Endodermal cell (in vitro differentiated cells): ENCODE results near the gene ATOSB. TPM values are rescaled to one million over a fixed set of nuclear protein-coding genes. Genes with fewer than 3 reads are reported as not detected.

ENCODE experiments used
- DNase-seq: peaks from one replicate; pipeline ENCODE4 v3.0.0-alpha.2; 2017
- H3K27ac ChIP-seq: 2 replicates; pipeline ENCODE4 v1.5.1; 2013; ENCODE audit warnings: mild to moderate bottlenecking, low read depth, low read length, moderate library complexity
- H3K27me3 ChIP-seq: 2 replicates; pipeline ENCODE4 v1.6.1; 2013; ENCODE audit warnings: mild to moderate bottlenecking, low read length, moderate library complexity; ENCODE audit not compliant: insufficient read depth, control insufficient read depth, poor library complexity, severe bottlenecking
- H3K36me3 ChIP-seq: 2 replicates; pipeline ENCODE4 v1.7.0; 2013; ENCODE audit warnings: mild to moderate bottlenecking, low read length, moderate library complexity; ENCODE audit not compliant: control insufficient read depth, insufficient read depth
- H3K4me1 ChIP-seq: one replicate; pipeline ENCODE4 v1.7.0; 2013; ENCODE audit warnings: low read length; ENCODE audit not compliant: control insufficient read depth, insufficient read depth
- H3K4me3 ChIP-seq: 2 replicates; pipeline ENCODE4 v1.5.1; 2013; ENCODE audit warnings: mild to moderate bottlenecking, low read length, moderate library complexity
- H3K9ac ChIP-seq: 2 replicates; pipeline ENCODE4 v1.6.1; 2013; ENCODE audit warnings: mild to moderate bottlenecking, low read length, moderate library complexity; ENCODE audit not compliant: poor library complexity, severe bottlenecking; ENCODE audit errors: extremely low read depth
- H3K9me3 ChIP-seq: 2 replicates; pipeline ENCODE4 v1.6.1; 2013; ENCODE audit warnings: mild to moderate bottlenecking, low read length, moderate library complexity; ENCODE audit not compliant: control insufficient read depth
- H3K27ac Mint-ChIP-seq: 2 replicates; pipeline ENCODE4 v1.8.0; 2020; ENCODE audit warnings: mixed read lengths
- H3K27me3 Mint-ChIP-seq: 2 replicates; pipeline ENCODE4 v1.8.0; 2021; ENCODE audit warnings: mild to moderate bottlenecking, mixed read lengths; ENCODE audit not compliant: insufficient read depth
- H3K36me3 Mint-ChIP-seq: 2 replicates; pipeline ENCODE4 v1.8.0; 2020; ENCODE audit warnings: low read depth, mixed read lengths
- H3K4me1 Mint-ChIP-seq: 2 replicates; pipeline ENCODE4 v1.8.0; 2020; ENCODE audit warnings: mixed read lengths
- H3K4me3 Mint-ChIP-seq: 2 replicates; pipeline ENCODE4 v1.8.0; 2020; ENCODE audit warnings: mild to moderate bottlenecking, moderate library complexity, mixed read lengths
- H3K9me3 Mint-ChIP-seq: 2 replicates; pipeline ENCODE4 v1.8.0; 2020; ENCODE audit warnings: mild to moderate bottlenecking, mixed read lengths
- CTCF ChIP-seq: fragments of 200-600 bp; sonication (generic); conservative IDR thresholded peaks from 2 replicates; pipeline ENCODE4 v1.5.0; 2021; ENCODE audit warnings: antibody characterized with exemption, mild to moderate bottlenecking
- WGBS, 2 experiments: methylation state at CpG; one replicate each; pipeline versions ENCODE4 v1.1.5 to v1.1.7; 2013; ENCODE audit warnings: missing lambda C conversion rate in 2 of 2, mixed read lengths in 1 of 2; ENCODE audit not compliant: insufficient coverage in 1 of 2, insufficient read length in 1 of 2; 5-methylcytosine and 5-hydroxymethylcytosine counted together
- total RNA-seq, 2 donors: library from RNA; stranded (reverse); fragmentation: NEBNext Ultra II Directional in 1 of 2; extraction: Animal tissue kit (Norgen Biotek cat#: 25700) in 1 of 2; gene quantifications; 2 replicates in 1 of 2; 3 replicates in 1 of 2; pipeline ENCODE4 v1.2.1, GENCODE V29; 2021

Gene ATOSB
- total RNA-seq, 2 donors from 2014 or later: 21.1 to 22.7 TPM

GRCh38 chr9:35075358-35075757 lies 40.3 kb downstream of the ATOSB start:
- no peaks in the 10 kb centered on the region for H3K9me3 ChIP-seq
- H3K36me3 Mint-ChIP-seq: peaks cover 55% of the 10 kb centered on the region
- 94 to 100% methylated on average over 2 to 4 of the region's 4 CpGs for WGBS, 2 experiments
- H3K4me3 Mint-ChIP-seq: no peak overlapping the region
- H3K4me3 ChIP-seq: no peak overlapping the region
- no peak for TF ChIP-seq CTCF
- no peaks in the 10 kb centered on the region for H3K27me3 Mint-ChIP-seq
- no peak overlapping the region for H3K27ac Mint-ChIP-seq
- DNase-seq: no peak
- no peak overlapping the region for H3K9ac ChIP-seq
- H3K9me3 Mint-ChIP-seq: no peaks in the 10 kb centered on the region
- peaks cover 21% of the 10 kb centered on the region for H3K4me1 Mint-ChIP-seq
- H3K36me3 ChIP-seq: peaks cover 51% of the 10 kb centered on the region
- H3K27ac ChIP-seq: no peak overlapping the region
- peaks cover 3% of the 10 kb centered on the region for H3K4me1 ChIP-seq
- no peaks in the 10 kb centered on the region for H3K27me3 ChIP-seq

- Mint-ChIP-seq H3K9me3 (no peaks in the 10 kb centered on the region), H3K36me3 (peaks cover 57% of the 10 kb centered on the region), H3K27me3 (no peaks in the 10 kb centered on the region), H3K27ac (no peak overlapping the region), H3K4me1 (peaks cover 25% of the 10 kb centered on the region), H3K4me3 (no peak overlapping the region)
- H3K36me3 ChIP-seq: peaks cover 57% of the 10 kb centered on the region
- H3K9me3 ChIP-seq: no peaks in the 10 kb centered on the region
- H3K9ac ChIP-seq: no peak overlapping the region
- no peak overlapping the region for H3K4me3 ChIP-seq
- no peak overlapping the region for H3K27ac ChIP-seq
- 94 to 97% methylated on average over 8 of the region's 8 CpGs for WGBS, 2 experiments
- peaks cover 3% of the 10 kb centered on the region for H3K4me1 ChIP-seq
- no peak for TF ChIP-seq CTCF
- H3K27me3 ChIP-seq: no peaks in the 10 kb centered on the region
- DNase-seq: no peak
These were observed 40.9 kb downstream of the ATOSB start for GRCh38 chr9:35074791-35075190.

DNA sequence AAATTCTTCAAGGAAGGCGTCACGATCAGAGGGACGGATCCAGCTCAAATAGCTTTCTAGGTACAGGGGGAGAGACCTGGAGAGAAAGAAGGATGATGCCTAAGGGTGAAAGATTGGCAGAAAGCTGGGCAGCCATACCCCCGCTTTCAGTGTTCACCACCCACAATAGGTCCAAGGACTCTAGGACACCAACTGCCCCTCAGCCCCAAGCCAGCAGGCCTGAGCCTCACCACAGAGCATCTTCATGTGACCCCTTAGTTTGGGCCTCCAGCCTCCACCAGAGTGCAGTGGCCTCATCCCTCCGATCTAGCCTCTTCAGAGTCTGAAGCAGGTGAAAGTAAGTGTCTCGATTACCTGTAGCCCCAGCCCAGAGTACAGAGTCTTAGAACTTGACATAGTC lies 41.5 kb downstream of the ATOSB start:
- Histone ChIP-seq H3K36me3 (peaks cover 63% of the 10 kb centered on the region), H3K27me3 (no peaks in the 10 kb centered on the region), H3K4me1 (peaks cover 3% of the 10 kb centered on the region), H3K4me3 (no peak overlapping the region), H3K9me3 (no peaks in the 10 kb centered on the region), H3K9ac (no peak overlapping the region), H3K27ac (no peak overlapping the region)
- DNase-seq: no peak
- Mint-ChIP-seq H3K27me3 (no peaks in the 10 kb centered on the region), H3K4me1 (peaks cover 27% of the 10 kb centered on the region), H3K9me3 (no peaks in the 10 kb centered on the region), H3K36me3 (peaks cover 60% of the 10 kb centered on the region), H3K4me3 (no peak overlapping the region), H3K27ac (peak overlapping the region; percentile 97)
- WGBS, 2 experiments: 93 to 99% methylated on average over 6 of the region's 6 CpGs
- TF ChIP-seq CTCF: no peak
